Activated CD4-positive, alpha-beta T cell treated with anti-CD3 and anti-CD28 coated beads, Interleukin-2, amount 50 U/mL, for 1 hour (primary cell): ENCODE measurements around the gene WDR38.

Experiments used
- DNase-seq: peaks from one replicate; pipeline ENCODE4 v3.0.0-alpha.2; 2020

WDR38 gene

GRCh38 chr9:124859803-124860581 lies 6.7 kb downstream of the WDR38 start:
- DNase-seq, result no peak

- DNase-seq, result no peak
Measured at GRCh38 chr9:124860582-124861341, 7.5 kb downstream of the WDR38 start.

- peak; percentile 95 for DNase-seq
Measured at GRCh38 chr9:124861342-124862229, 8.3 kb downstream of the WDR38 start, which contains the start of the genes ARPC5L and RPL35. TSS of gene ARPC5L (plus strand) at chr9:124862130. CDS start at chr9:124869291, 7,161 bp downstream. TSS of gene RPL35 (minus strand) at chr9:124861957. CDS start at chr9:124861912, 45 bp downstream.

GRCh38 chr9:124863371-124863871 lies 10.2 kb downstream of the WDR38 start:
- DNase-seq, result no peak

- DNase-seq, result peak; percentile 86
Measured at GRCh38 chr9:124868511-124869465, 15.5 kb downstream of the WDR38 start.

GRCh38 chr9:124869466-124869985 lies 16.3 kb downstream of the WDR38 start:
- peak; percentile 40 for DNase-seq

GRCh38 chr9:124869986-124870560 lies 16.8 kb downstream of the WDR38 start:
- DNase-seq, result peak; percentile 68

- no peak for DNase-seq
Measured at GRCh38 chr9:124870723-124871122, 17.5 kb downstream of the WDR38 start.

GRCh38 chr9:124871156-124871561 lies 17.9 kb downstream of the WDR38 start:
- DNase-seq, result no peak

GRCh38 chr9:124873664-124874063 lies 20.4 kb downstream of the WDR38 start:
- DNase-seq, result no peak

- DNase-seq, result no peak
Measured at GRCh38 chr9:124875501-124875900, 22.2 kb downstream of the WDR38 start.

- no peak for DNase-seq
Measured at GRCh38 chr9:124877021-124877782, 23.9 kb downstream of the WDR38 start.

GRCh38 chr9:124878021-124878420 lies 24.8 kb downstream of the WDR38 start:
- no peak for DNase-seq

- no peak for DNase-seq
Measured at GRCh38 chr9:124878518-124878917, 25.3 kb downstream of the WDR38 start.

- no peak for DNase-seq
Measured at GRCh38 chr9:124879226-124879625, 26.0 kb downstream of the WDR38 start.

- no peak for DNase-seq
Measured at GRCh38 chr9:124880501-124880900, 27.2 kb downstream of the WDR38 start.

- no peak for DNase-seq
Measured at GRCh38 chr9:124881138-124881743, 28.0 kb downstream of the WDR38 start.

- DNase-seq, result no peak
Measured at GRCh38 chr9:124882231-124882630, 29.0 kb downstream of the WDR38 start.

- no peak for DNase-seq
Measured at GRCh38 chr9:124884376-124884775, 31.1 kb downstream of the WDR38 start.

GRCh38 chr9:124885551-124885950 lies 32.3 kb downstream of the WDR38 start:
- no peak for DNase-seq
